GM19438 (cell line): ENCODE data around the gene TTC28.
"Not testable (repeated sequence)": the region's sequence is repeated elsewhere in the genome, so short reads cannot be mapped to it uniquely, and the experiment has no call there.

Experiments
- ATAC-seq: cut with Tn5 transposase; IDR thresholded peaks from one replicate; pipeline ENCODE4 v1.9.1; 2021; ENCODE audit warnings: low read depth; ENCODE audit not compliant: unreplicated experiment

TTC28 gene

GRCh38 chr22:28608546-28608945 is 71.1 kb downstream of the TTC28 start:
- no peak for ATAC-seq

GRCh38 chr22:28607795-28608194 is 71.8 kb downstream of the TTC28 start:
- no peak for ATAC-seq

DNA sequence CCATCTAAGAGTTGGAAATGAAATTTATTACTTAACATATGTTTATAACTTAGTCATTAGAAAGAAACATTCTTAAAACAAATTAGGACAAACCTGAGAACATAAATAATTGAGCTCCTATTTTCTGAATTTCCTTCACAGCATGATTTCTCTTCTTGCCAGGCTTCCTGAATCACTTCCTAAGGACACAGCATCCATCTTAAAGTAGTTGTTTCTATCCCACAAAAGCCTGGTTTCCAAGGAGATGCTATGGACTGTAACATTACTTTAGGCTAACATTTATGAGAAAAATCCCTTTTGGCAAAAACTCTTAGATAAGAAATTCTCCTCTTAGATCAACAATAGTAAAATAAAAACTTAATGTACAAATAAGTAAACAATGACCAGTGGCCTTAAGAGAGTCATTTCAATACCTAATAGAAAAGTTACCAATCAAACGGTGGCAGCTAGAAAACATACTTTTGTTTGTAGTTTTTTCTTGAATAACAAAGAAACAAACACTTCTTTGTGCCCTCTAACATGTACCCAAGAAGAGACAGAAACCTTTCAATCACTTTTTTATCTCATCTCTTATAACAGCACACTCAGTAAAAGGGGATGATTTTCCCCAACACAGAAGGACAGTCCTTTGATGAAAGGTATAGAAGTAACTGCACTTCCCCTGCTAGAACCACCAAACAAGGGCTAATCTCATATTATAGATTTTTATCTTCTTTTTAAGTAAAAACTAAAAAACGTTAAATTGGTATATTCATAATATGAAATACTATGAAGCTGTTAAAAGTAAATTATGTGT is 74.5 kb downstream of the TTC28 start:
- ATAC-seq = no peak

DNA sequence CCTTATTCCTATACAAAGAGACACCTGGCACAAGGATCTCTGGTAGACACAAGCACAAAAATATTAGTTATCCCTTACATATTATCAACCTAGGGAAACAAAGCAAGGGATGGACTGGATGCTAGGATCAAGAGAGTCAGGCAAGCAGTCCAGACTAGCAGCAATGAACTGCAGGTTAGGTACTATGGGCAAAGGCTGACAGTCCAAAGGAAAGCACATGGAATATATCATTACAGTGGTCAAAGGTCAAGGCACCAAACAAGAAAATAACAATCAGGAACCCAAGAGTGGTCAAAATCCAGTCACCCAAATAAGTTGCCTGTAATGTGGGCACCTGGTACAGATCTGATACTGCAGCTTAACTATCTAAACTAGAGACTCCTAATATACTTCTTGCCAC is 77.7 kb downstream of the TTC28 start:
- no peak for ATAC-seq

DNA sequence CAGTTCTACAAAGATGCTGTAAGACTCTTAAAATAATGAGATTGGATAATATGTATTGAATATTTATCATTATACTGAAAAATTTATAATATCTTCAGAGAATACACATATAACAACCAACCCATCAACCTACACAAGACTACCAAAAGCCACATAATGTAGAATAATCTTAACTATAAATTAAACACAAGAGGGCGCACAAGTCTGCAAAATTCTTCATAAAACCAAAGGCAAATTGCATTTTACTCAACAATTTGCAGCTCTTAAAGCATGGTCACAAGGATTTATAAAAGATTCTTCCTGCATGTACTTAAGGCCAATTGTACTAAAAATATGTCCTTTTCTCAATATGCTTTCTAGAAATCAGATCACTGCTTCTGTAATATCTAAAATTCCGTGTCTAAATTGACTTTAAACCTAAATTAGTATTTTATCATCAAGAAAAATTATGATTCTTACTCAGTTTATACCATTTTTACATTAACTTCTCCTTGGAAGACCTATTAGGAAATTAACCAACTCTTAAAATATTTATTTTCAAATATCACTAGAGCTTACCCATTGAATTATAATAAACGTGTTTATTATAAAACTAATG is 79.0 kb downstream of the TTC28 start:
- no peak for ATAC-seq

GRCh38 chr22:28599693-28600092 is 79.9 kb downstream of the TTC28 start:
- ATAC-seq = no peak

GRCh38 chr22:28597665-28598064 is 82.0 kb downstream of the TTC28 start:
- ATAC-seq = no peak

GRCh38 chr22:28594797-28595462 is 84.7 kb downstream of the TTC28 start:
- ATAC-seq = no peak

DNA sequence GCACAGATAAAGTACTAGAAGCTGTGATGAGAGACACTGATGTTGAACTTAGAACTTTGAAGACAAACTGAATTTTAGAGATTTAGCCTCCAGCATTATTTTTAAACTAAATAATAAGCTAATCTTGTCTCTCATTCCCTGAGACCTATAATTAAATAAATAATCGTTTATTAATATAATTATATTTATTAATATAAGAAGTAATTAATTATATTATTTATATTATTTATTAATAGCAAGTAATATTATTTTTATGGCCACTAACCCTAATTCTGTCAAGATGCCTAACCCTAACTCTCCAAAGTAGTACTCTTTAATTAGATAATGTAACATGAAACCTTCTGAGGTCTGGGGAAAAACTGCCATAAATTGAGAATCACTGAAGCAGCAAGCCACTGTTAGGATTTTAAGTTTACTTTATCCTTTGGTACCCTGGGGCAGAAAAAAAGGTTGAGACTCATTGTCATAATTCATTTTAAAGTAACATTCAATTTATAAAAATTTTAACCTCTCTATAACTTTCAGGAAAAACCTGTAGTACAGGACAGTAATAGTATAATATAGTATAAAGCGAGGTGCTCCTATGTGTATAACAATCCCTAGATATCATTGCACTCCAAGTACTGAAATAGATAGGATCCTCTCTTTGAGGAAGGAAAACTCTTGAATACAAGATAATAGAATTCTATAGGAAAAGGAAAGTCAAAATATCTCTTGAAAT is 85.4 kb downstream of the TTC28 start:
- no peak for ATAC-seq

GRCh38 chr22:28593299-28593698 is 86.3 kb downstream of the TTC28 start:
- ATAC-seq = no peak

- no peak for ATAC-seq
Measured at GRCh38 chr22:28589102-28589750, 90.4 kb downstream of the TTC28 start.

DNA sequence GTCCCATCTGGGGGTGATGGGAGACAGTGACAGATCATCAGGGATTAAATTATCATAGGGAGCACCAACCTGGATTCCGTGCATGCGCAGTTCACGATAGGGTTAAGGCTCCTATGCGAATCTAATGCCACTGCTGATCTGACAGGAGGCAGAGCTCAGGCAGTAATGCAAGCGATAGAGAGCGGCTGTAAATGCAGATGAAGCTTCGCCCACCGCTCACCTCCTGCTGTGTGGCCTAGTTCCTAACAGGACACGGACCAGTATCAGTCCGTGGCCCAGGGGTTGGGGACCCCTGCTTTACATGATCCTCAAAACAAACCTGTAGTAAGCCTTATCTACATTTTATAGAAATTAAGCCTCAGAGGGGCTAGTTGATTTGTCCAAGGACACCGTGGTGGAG is 94.3 kb downstream of the TTC28 start:
- no peak for ATAC-seq

GRCh38 chr22:28582806-28583205 is 96.8 kb downstream of the TTC28 start:
- ATAC-seq = no peak

DNA sequence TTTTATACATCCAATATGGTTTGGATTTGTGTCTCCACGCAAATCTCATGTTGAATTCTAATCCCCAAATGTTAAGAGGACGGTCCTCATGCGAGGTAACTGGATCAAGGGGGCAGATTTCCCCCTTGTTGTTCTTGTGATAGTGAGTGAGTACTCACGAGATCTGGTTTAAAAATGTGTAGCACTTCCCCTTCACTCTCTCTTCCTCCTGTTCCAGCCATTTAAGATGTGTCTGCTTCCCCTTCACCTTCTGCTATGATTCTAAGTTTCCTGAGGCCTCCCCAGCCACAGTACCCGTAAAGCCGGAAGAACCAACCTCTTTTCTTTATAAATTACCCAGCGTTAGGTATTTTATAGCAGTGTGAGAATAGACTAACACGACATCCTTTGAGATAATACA is 98.6 kb downstream of the TTC28 start:
- ATAC-seq = no peak

- no peak for ATAC-seq
Measured at GRCh38 chr22:28576162-28576561, 103.5 kb downstream of the TTC28 start.

DNA sequence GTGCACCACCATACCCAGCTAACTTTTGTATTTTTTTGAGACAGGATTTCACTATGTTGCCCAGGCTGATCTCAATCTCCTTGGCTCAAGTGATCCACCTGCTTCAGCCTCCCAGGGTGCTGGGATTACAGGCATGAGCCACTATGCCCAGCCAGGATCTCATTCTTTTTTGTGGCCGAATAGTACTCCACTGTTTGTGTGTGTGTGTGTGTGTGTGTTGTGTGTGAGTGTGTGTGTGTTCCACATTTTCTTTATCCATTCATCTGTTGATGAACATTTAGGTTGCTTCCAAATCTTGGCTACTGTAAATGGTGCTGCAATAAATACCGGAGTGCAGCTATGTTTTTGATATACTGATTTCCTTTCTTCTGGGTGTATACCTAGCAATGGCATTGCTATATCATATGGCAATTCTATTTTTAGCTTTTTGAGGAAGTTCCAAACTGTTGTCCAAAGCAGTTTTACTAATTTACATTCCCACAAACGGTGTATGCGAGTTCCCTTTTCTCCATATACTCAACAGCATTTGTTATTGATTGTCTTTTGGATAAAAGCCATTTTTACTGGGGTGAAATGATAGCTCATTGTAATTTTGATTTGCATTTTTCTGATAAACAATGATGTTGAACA is 105.4 kb downstream of the TTC28 start:
- ATAC-seq = no peak

DNA sequence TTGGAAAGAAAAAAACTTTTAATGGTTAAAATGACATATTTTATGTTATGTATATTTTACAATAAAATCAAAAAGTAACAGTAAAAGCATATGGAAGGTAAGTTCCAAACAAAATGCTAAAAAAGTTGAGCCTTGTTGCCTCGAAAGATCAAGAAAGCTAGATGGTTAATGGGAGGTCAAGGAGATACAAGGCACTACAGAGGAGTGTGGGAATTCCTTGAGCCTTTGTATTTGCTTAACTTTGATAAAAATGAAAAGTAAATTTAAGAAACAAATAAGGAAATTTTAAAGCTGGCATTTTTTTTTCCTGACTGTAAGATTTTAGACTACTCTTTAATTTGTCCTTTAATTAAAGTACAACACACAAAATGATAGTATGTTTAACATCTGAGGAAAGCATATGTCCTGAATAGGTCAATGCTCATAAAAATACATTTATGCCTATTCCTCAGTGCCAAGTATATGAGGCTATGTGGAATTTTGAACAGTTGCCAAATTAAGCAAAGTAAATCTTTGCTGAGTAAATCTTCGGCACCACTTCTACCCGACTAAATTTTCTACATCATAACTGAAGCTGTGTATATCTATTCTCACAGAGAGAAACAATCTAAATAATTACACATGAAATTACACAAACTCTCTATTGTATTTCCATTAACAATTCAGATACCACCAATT is 108.8 kb downstream of the TTC28 start:
- ATAC-seq = no peak

DNA sequence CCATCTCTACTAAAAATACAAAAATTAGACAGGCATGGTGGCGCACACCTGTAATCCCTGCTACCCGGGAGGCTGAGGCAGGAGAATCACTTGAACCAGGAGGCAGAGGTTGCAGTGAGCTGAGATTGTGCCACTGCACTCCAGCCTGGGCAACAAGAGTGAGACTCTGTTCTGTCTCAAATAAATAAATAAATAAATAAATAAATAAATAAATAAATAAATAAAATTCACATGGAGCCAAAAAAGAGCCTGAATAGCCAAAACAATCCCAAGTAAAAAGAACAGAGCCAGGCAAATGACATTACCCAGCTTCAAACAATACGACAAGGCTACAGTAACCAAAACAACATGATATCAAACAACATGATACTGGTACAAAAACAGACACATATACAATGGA is 110.7 kb downstream of the TTC28 start:
- not testable (repeated sequence) for ATAC-seq

DNA sequence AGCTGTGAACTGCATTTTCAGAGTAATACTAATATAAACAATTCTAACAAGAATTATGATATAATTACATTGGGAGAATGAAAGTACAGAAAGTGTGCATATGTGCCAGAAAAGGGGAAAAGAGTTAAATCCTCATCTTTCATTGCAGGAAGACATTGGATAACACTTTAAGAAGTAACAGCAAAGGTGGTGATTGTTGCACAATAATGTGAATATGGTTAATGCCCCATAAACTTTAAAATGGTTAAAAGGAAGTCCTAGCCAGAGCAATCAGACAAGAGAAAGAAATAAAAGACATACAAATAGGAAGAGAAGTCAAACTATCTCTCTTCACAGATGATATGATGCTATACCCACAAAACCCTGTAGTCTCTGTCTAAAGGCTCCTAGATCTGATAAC is 111.5 kb downstream of the TTC28 start:
- no peak for ATAC-seq
